ENCODE results near the gene MAGI2.

MAGI2 gene

GRCh38 chr7:79462390-79462789 is 8.9 kb upstream of the MAGI2 start:
- DNase-seq (ENCODE audit: low spot score) = no peak
- CTCF ChIA-PET = no interaction called here
- POLR2A ChIA-PET (ENCODE audit: low non-redundant PET) = no interaction called here
- H3K27ac ChIP-seq = no peak overlapping the region
- TF ChIP-seq CTCF (conservative IDR thresholded peaks at IDR 0.05; ENCODE audit: low read depth) = no peak

GRCh38 chr7:79461660-79462059 is 8.2 kb upstream of the MAGI2 start:
- ChIA-PET POLR2A (ENCODE audit: low non-redundant PET) (no interaction called here), CTCF (no interaction called here)
- H3K27ac ChIP-seq = no peak overlapping the region
- DNase-seq (ENCODE audit: low spot score) = peak; percentile 63
- no peak for TF ChIP-seq CTCF (conservative IDR thresholded peaks at IDR 0.05; ENCODE audit: low read depth)

DNA sequence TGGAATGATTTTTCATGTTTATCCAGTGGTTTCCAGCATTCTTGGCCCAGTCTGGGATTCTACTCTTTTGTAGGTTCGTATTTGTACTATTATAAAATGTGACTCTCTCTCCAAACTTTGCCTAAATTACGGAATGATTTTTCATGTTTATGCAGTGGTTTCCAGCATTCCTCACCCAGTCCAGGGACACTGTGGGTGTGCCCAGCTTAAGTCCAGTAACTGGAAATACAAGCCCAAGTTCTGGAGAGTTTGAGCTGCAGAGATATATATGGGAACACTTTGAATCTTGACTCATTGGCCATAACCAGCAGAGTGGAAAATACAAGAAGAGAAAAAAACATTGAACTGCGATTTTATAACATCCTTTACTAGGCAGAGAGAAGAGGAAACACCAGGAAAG is 5.9 kb upstream of the MAGI2 start:
- ChIA-PET CTCF (no interaction called here), POLR2A (ENCODE audit: low non-redundant PET) (no interaction called here)
- DNase-seq (ENCODE audit: low spot score) = no peak
- H3K27ac ChIP-seq = no peak overlapping the region
- TF ChIP-seq CTCF (conservative IDR thresholded peaks at IDR 0.05; ENCODE audit: low read depth) = no peak

- POLR2A ChIA-PET (ENCODE audit: low non-redundant PET) = no interaction called here
- no peak overlapping the region for H3K27ac ChIP-seq
- CTCF ChIA-PET = interaction anchor here (0.7 kb wide), 1 partner anchor 161 kb away, joined by 3 read pairs; no protein-coding TSS in a partner anchor
- no peak for DNase-seq (ENCODE audit: low spot score)
- TF ChIP-seq CTCF (conservative IDR thresholded peaks at IDR 0.05; ENCODE audit: low read depth) = no peak
Measured at GRCh38 chr7:79458796-79459195, 5.3 kb upstream of the MAGI2 start.

- CTCF ChIA-PET = no interaction called here
- H3K27ac ChIP-seq = no peak overlapping the region
- no peak for TF ChIP-seq CTCF (conservative IDR thresholded peaks at IDR 0.05; ENCODE audit: low read depth)
- no peak for DNase-seq (ENCODE audit: low spot score)
- POLR2A ChIA-PET (ENCODE audit: low non-redundant PET) = no interaction called here
Measured at GRCh38 chr7:79455173-79455790, 1.8 kb upstream of the MAGI2 start.

GRCh38 chr7:79454361-79454960 is 994 bp upstream of the MAGI2 start:
- DNase-seq (ENCODE audit: low spot score) = peak; percentile 13
- H3K27ac ChIP-seq = peak overlapping the region; percentile 85
- ChIA-PET CTCF (no interaction called here), POLR2A (ENCODE audit: low non-redundant PET) (no interaction called here)
- no peak for TF ChIP-seq CTCF (conservative IDR thresholded peaks at IDR 0.05; ENCODE audit: low read depth)
